Measurements from ENCODE around the gene LYRM4. TPM values are rescaled to one million over a fixed set of nuclear protein-coding genes. Genes with fewer than 3 reads are reported as not detected.

The LYRM4 gene
- total and polyA plus RNA-seq, 12 donors, result 18.3 to 33.0 (median 24.5) TPM

- peaks cover 0 to 10% (median 0%) of the 10 kb centered on the region in 9 donors for H3K4me1 ChIP-seq
- H3K9me3 ChIP-seq, result no peaks in the 10 kb centered on the region
- ATAC-seq (no peak), DNase-seq (no peak)
- intact Hi-C loops (cut with DNase I), result no loop called here
- WGBS, 2 donors, result 69 to 71% methylated on average over 4 of the region's 4 CpGs
- H3K27ac ChIP-seq, result no peak overlapping the region
- H3K4me3 ChIP-seq, result no peak overlapping the region
- no peak for TF ChIP-seq CTCF (IDR thresholded peaks at IDR 0.05)
- no peaks in the 10 kb centered on the region for H3K36me3 ChIP-seq
- H3K27me3 ChIP-seq, result no peaks in the 10 kb centered on the region
Observed at GRCh38 chr6:5167501-5167900, 93.2 kb downstream of the LYRM4 start.

- no peaks in the 10 kb centered on the region for H3K27me3 ChIP-seq
- TF ChIP-seq CTCF (IDR thresholded peaks at IDR 0.05), result no peak
- no peaks in the 10 kb centered on the region for H3K36me3 ChIP-seq
- peaks cover 0 to 10% (median 0%) of the 10 kb centered on the region in 9 donors for H3K4me1 ChIP-seq
- intact Hi-C loops (cut with DNase I), result no loop called here
- no peak overlapping the region for H3K27ac ChIP-seq
- no peak for ATAC-seq
- H3K4me3 ChIP-seq, result no peak overlapping the region
- no peak for DNase-seq
- no peaks in the 10 kb centered on the region for H3K9me3 ChIP-seq
Observed at GRCh38 chr6:5164092-5164491, 96.7 kb downstream of the LYRM4 start.

GRCh38 chr6:5163247-5163646 is 97.5 kb downstream of the LYRM4 start:
- no peak for ATAC-seq
- 96 to 98% methylated on average over 6 of the region's 6 CpGs for WGBS, 2 donors
- Histone ChIP-seq H3K9me3 (no peaks in the 10 kb centered on the region), H3K4me1 (peaks cover 0 to 10% (median 0%) of the 10 kb centered on the region in 9 donors), H3K27ac (no peak overlapping the region), H3K4me3 (no peak overlapping the region), H3K36me3 (no peaks in the 10 kb centered on the region), H3K27me3 (no peaks in the 10 kb centered on the region)
- no peak for DNase-seq
- TF ChIP-seq CTCF (IDR thresholded peaks at IDR 0.05), result no peak
- intact Hi-C loops (cut with DNase I), result no loop called here

GRCh38 chr6:5162355-5162754 is 98.4 kb downstream of the LYRM4 start:
- Histone ChIP-seq H3K4me3 (no peak overlapping the region), H3K27me3 (no peaks in the 10 kb centered on the region), H3K27ac (no peak overlapping the region), H3K36me3 (no peaks in the 10 kb centered on the region), H3K4me1 (peaks cover 0 to 3% (median 0%) of the 10 kb centered on the region in 9 donors), H3K9me3 (no peaks in the 10 kb centered on the region)
- WGBS, 2 donors, result 87 to 96% methylated on average over 5 of the region's 5 CpGs
- intact Hi-C loops (cut with DNase I), result no loop called here
- DNase-seq, result no peak
- no peak for ATAC-seq
- TF ChIP-seq CTCF (IDR thresholded peaks at IDR 0.05), result no peak

GRCh38 chr6:5160206-5160605 is 100.5 kb downstream of the LYRM4 start:
- WGBS, 2 donors, result 90 to 96% methylated on average over 4 of the region's 4 CpGs
- ATAC-seq (no peak), DNase-seq (no peak)
- Histone ChIP-seq H3K36me3 (no peaks in the 10 kb centered on the region), H3K4me3 (no peak overlapping the region), H3K4me1 (no peaks in the 10 kb centered on the region), H3K27ac (no peak overlapping the region), H3K27me3 (no peaks in the 10 kb centered on the region), H3K9me3 (no peaks in the 10 kb centered on the region)
- no peak for TF ChIP-seq CTCF (IDR thresholded peaks at IDR 0.05)
- intact Hi-C loops (cut with DNase I), result no loop called here

Data from heart right ventricle (tissue), 16 donors.